HG03439 (cell line): ENCODE data around the gene ATOSB.
A peak's percentile ranks its signal among the peaks of the same experiment; 100 is the strongest.

Source experiments
- ATAC-seq: cut with Tn5 transposase; IDR thresholded peaks from one replicate; pipeline ENCODE4 v1.9.1; 2021; ENCODE audit warnings: mild to moderate bottlenecking, moderate library complexity; ENCODE audit not compliant: unreplicated experiment

Gene ATOSB

DNA sequence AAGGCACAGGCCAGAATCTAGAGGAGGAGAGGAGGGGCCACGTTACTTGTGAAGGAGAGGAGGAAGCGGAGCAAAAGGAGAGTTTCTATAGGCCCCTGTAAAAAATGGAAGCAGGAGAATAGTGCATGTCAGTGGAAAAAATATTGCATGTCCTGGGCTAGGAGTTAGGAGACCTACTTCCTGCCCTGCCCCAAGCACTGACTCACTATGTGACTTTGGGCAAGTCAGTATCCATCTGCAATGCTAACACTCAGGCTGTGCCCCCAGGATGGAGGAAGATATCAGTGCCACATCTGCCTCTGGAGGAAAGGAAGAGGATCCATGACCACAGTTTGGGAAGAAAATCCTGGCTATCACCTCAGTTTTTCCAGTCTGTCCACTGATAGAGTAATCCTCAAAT is 26.2 kb downstream of the ATOSB start:
- no peak for ATAC-seq

- no peak for ATAC-seq
Observed at GRCh38 chr9:35085078-35085477, 30.6 kb downstream of the ATOSB start.

GRCh38 chr9:35079426-35080341 is 36.0 kb downstream of the ATOSB start, which contains the start of gene FANCG:
Gene FANCG, minus strand, starts transcription at chr9:35079942. Its CDS starts 418 bp downstream, at chr9:35079524.
- ATAC-seq: peak; percentile 87

DNA sequence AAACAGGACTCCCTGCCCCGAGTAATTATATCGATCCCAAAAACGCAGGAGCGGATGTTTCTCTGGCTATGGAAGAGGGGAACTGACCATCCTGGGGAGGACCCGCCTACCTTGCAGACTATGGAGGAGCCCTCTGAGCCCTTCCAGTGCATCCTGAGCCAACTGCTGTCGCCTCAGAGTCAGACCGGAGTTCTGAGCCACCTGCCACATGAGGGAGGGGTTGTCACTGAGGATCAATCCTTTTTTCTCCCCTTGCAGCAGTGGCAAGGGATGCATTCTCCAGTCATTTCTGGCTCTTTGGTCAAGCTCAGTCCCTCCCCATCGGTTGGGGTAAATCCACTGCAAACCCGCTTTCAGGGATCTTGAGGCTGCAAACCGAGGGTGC is 36.6 kb downstream of the ATOSB start:
- no peak for ATAC-seq

- ATAC-seq: no peak
Observed at GRCh38 chr9:35078066-35078465, 37.6 kb downstream of the ATOSB start.

GRCh38 chr9:35076848-35077247 is 38.8 kb downstream of the ATOSB start:
- ATAC-seq: no peak

- ATAC-seq: no peak
Observed at GRCh38 chr9:35075358-35075757, 40.3 kb downstream of the ATOSB start.

DNA sequence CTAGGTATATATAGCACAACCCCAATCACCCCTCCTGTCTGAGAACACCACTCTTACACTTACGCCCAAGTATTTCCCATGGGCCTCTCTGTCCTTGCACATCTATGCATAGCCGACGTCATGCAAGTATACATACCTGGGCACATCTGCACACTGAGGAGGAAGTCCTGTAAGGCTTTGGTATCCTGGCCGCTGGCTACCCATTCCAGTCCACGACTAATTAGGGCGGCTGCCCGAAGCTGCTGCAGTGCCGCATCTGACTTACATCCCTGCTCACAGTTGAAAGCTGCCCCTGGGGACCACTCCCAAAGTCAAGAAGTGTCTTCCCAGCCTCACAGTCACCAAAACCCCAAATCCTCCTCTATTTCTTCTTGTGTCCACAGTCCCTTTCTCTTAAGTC is 40.9 kb downstream of the ATOSB start:
- ATAC-seq: no peak

GRCh38 chr9:35074141-35074540 is 41.5 kb downstream of the ATOSB start:
- ATAC-seq: no peak

- ATAC-seq: no peak
Observed at GRCh38 chr9:35073279-35073612, 42.4 kb downstream of the ATOSB start.

GRCh38 chr9:35072461-35073278 is 43.0 kb downstream of the ATOSB start, which contains the start of gene VCP:
Gene VCP, minus strand, starts transcription at chr9:35072625. Its CDS starts 272 bp downstream, at chr9:35072353.
- ATAC-seq: peak; percentile 85

DNA sequence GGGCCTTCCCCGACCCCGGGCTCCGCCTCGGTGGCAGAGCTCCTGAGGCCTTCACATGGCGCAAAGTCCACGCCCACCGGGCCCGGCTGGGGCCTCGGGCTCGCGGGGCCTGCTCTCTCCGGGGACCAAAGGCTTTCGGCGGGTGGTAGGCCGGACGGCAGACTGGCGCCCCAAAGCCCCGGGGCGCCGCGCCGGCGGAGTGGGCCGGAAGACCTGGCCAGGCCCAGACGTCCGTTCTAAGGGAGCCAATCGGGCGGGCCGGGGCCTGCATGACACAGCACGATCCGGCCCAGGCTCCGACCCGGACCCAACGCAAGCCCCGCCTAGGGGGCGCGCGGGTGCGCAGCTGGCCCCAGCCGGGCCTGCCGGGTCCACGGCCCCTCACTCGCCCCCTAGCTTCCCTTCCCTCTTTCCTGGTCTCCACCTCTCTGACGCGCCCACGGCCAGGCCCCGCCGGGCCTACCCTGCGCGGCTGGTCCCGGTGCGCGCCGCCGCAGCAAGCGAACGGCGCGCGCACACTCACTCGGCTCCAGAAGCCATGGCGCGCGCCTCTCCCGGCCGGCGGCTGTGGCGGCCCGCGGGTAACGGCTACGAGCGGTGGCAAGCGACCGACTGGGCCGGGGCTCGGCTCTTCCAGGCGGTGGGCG is 43.7 kb downstream of the ATOSB start:
- peak; percentile 51 for ATAC-seq

DNA sequence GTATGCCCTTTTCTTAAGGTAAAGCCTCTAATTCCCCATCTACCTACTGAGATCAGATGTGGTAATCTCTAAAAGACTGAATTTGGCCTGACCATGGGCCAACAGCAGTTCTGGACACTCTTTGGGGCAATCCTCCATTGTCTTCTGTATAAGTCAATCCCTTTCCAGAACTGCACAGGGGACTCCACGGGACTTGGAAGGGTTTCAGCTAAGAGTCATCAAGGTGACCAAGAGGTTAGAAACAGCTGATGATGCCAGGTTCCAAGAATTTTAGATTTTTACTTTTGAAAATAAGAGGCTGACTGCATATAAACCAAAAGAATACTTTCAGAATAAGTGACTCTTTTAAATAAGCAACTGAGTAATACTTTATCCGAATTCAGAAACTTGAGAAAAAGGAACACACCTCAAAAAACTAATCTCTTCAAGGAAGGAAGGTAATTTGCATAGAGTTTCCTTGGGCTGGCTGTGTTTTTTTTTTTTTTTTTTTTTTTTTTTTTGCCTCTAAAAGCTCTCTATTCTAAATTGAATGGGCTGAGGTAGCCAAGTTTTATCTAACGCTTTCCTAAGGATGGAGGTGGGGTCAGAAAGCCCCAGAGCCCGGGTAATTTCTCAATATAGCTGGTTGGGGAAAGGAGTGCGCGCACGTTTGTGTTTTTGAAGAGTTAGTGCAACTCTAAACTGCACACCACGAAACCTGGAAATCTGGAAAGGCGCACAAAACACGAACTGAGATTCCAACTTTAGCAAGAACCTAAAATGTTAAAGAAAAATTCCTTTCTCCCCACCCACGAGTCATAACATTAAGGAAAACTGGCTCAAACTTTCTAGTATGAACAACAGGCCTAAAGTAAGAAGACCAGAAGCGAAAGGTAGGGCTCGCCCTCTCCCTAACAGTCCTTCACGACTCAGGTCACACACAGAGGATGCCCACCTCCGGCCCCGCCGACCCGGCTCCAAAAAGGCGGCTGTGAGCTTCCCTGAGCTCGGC is 44.5 kb downstream of the ATOSB start:
- no peak for ATAC-seq

- no peak for ATAC-seq
Observed at GRCh38 chr9:35069020-35069419, 46.6 kb downstream of the ATOSB start.

DNA sequence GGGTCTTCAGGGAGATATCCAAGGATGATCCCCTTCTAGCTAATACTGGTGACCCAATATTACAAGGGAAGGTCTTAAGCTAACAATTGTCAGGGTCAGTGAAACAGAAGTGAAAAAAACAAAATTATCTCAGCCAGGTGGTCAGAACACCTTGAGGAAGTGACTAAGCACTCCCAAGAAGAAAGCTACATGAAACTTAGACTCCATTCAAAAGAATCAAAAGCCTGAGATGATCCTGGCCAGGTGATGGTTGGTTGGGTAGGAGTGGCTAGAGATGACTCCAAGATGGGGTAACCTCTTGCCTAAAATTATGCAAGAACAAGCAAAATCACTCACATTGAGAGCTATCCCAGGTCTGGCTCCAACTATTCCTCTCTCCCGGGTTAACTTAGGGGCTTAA is 48.6 kb downstream of the ATOSB start:
- no peak for ATAC-seq

DNA sequence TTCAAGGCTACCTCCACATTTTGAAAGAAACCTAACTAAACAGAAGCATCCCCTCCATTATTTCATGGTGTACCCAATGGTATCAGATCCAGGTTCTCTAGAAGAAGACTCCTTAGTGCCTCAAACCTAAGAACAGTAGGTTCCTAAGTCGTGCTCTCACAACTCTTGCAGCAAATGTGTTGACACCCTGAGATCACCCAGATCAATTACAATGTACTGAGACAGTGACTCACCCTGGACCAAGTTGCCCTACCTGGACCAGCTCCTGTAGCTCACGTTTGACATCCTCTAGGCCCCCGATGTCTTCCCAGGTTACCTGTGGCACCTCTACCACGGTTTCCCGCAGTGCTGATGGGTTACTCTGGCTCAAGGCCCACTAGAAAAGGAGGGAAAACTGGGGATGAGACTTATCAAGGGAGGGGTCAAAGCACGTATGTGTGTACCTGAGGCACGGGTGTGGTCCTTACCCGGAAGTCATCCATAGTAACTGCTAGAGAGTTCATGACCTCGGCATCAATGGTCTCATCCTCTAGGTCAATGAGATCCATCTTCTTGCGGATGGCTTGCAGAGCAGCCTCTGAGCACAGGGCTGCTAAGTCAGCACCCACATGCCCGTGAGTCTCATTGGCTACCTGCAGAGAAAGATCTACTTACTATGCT is 55.0 kb downstream of the ATOSB start:
- ATAC-seq: no peak

GRCh38 chr9:35059438-35059837 is 56.2 kb downstream of the ATOSB start:
- no peak for ATAC-seq

DNA sequence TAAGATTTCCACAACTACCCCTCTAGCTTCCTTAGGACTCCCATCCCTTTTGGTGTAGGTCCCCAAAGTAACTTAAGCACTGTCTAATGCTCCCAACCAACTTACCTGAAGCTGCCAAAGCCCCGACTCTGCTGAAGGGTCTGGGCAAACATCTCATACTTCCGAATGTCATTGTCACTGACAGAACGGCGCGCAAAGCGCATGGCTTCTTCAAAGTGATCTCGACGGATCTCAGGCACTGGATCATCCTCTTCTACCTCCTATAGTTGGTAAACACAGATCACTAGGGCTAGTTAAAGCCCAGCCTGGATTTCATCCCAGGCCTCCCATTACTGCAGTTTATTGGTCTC is 58.4 kb downstream of the ATOSB start:
- no peak for ATAC-seq

GRCh38 chr9:35056571-35057270 is 58.9 kb downstream of the ATOSB start:
- no peak for ATAC-seq
